Neuron (in vitro differentiated cells): ENCODE data around the gene SNX32.

ENCODE experiments used
- H2AFZ ChIP-seq: one replicate; pipeline ENCODE4 v1.6.1; 2013; ENCODE audit warnings: low read depth, mild to moderate bottlenecking, inconsistent platforms, low read length, moderate library complexity
- H3K27me3 ChIP-seq: one replicate; pipeline ENCODE4 v1.6.1; 2013; ENCODE audit warnings: low read length; ENCODE audit not compliant: insufficient read depth
- H3K36me3 ChIP-seq: one replicate; pipeline ENCODE4 v1.6.1; 2013; ENCODE audit warnings: low read length; ENCODE audit not compliant: insufficient read depth
- H3K4me1 ChIP-seq: one replicate; pipeline ENCODE4 v1.6.1; 2013; ENCODE audit warnings: low read length; ENCODE audit not compliant: insufficient read depth
- H3K4me3 ChIP-seq: 2 replicates; pipeline ENCODE4 v1.5.1; 2013; ENCODE audit warnings: mild to moderate bottlenecking, low read length, moderate library complexity
- H3K9me3 ChIP-seq: one replicate; pipeline ENCODE4 v1.6.1; 2013; ENCODE audit warnings: low read length

SNX32 gene

DNA sequence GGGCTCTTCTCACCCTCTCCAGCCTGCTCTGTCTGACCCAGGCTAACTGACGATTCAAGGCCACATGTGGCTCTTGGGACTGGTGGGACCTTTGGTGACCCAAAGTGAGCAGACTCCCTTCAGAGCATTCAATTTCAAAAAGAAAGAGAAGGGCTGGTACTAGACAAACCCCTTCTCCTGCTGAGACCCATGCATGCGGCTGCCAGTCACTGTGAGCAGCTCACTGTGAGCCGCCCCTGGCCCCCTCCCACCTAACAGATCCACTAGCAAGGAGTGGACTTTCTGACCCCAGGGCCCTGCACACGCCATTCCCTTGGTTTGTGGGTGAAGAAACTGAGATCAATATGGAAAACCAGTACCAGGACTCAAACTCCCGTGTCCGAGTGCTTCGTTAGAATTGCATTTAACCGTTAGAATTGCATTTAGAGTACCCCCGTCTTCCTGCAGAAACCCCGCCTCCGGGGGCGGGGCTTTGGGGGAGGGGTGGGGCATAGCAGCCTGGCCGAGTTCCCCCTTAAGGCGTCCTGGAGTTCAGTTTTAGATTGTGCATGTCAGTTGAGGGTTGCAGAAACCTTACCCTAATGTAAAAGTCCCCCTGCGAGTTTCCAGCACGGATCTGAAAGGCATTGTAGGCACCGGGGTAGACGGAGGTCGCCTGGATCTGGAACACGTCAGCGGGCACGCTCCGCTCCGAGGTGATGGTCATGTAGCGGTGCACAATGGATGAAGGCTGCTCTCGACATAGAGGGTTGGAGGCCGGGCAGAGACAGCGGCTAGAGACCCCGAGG is 33.7 kb downstream of the SNX32 start:
- peaks cover 13% of the 10 kb centered on the region for H3K4me1 ChIP-seq
- H3K4me3 ChIP-seq, result no peak overlapping the region
- H3K27me3 ChIP-seq, result no peaks in the 10 kb centered on the region
- peaks cover 43% of the 10 kb centered on the region for H3K36me3 ChIP-seq
- H2AFZ ChIP-seq, result no peak overlapping the region
- H3K9me3 ChIP-seq, result no peaks in the 10 kb centered on the region

DNA sequence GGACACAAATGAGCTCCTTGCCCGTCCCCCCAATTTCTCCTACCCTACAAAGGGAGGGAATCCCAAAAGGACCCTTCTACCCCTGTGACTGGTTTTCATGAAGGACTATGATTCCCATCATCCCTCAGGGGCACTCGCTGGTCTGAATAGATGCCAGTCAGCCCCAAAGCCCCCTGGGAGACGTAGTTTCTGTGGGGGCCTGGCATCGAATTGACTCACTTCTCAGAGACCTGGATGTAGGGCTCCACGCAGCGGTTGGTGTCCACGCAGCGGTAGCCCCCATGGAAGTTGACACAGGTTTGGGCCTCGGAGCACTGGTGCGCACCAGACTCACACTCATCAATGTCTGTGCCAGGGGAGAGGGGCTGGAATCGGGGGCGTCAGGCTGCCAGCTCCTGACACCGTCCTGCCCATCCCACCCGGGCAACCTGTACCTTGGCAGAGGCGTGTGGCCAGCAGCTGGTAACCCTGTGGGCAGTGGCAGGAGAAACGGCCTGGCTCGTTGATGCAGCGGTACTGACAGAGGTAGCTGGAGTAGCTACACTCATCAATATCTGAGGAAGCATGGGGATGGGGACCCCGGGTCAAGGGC is 34.4 kb downstream of the SNX32 start:
- Histone ChIP-seq H3K4me1 (peaks cover 13% of the 10 kb centered on the region), H3K4me3 (no peak overlapping the region), H3K36me3 (peaks cover 36% of the 10 kb centered on the region)

DNA sequence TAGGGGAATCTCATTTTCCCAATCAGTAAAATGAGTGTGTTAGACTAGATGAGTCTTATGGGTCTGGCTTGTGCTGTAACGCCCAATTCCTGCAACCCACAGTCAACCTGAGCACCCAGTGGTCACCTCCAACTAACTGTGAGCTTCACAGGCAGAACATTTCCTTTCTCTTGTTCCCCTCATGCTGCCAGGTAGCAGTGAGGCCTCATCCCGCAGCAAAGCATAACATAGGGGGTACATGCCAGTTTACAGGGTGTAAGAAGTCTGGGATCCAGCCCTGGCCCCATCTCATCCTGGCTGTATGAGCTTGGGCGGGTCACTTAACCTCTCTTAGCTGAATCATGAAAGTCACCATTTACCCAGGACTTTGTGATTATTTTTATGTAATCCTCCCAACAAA is 35.1 kb downstream of the SNX32 start:
- Histone ChIP-seq H3K9me3 (no peaks in the 10 kb centered on the region), H2AFZ (no peak overlapping the region), H3K27me3 (no peaks in the 10 kb centered on the region), H3K36me3 (peaks cover 29% of the 10 kb centered on the region), H3K4me3 (no peak overlapping the region), H3K4me1 (peaks cover 15% of the 10 kb centered on the region)

More for the DNA sequence above, 34.4 kb downstream of the SNX32 start:
- Histone ChIP-seq H2AFZ (no peak overlapping the region), H3K9me3 (no peaks in the 10 kb centered on the region), H3K27me3 (no peaks in the 10 kb centered on the region)

DNA sequence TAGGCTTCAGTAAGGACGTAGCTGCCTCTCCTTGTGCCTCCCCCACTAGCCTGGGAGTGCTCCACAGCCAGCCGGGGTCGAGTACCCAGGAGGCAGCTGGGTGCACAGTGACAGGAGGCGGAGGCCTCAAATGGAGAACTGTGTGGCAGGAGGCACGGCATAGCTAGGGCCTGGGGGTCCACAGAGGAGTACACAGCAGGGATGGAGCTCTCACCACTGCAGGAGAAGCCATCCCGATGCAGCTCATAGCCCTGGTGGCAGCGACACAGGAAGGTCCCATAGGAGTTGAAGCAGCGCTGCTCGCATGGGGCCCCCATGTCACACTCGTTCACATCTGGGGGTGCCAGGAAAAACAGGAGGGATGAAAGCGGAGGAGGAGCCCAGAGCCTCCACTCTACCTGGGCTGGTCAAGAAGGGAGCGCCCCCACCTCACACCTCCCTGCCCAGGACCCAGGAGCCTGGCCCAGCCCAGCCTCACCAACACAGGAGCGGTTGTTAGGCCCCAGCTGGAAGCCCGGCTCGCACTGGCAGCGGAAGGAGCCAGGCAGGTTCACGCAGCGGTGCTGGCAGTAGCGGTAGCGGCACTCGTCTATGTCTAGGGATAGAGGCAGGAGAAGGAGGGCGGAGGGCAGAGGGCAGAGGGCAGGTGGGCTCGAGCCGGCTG is 36.0 kb downstream of the SNX32 start:
- no peaks in the 10 kb centered on the region for H3K9me3 ChIP-seq
- peaks cover 15% of the 10 kb centered on the region for H3K4me1 ChIP-seq
- H3K36me3 ChIP-seq, result peaks cover 20% of the 10 kb centered on the region
- no peak overlapping the region for H3K4me3 ChIP-seq
- no peak overlapping the region for H2AFZ ChIP-seq
- no peaks in the 10 kb centered on the region for H3K27me3 ChIP-seq

DNA sequence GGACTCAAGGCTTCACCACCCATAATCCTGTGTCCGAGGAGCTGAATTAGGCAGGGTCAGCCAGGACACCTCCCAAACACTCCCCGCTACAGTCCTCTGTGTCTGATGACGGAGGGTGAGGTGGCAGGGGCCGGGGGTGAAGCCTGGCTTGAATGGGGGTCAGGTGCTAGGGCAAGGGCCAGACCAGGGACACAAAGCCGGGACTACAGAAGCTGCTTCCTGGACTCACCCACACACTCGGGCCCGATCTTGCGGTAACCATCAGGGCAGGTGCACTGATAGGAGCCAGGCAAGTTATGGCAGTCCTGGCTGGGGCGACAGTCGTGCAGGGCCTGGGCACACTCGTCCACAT is 36.5 kb downstream of the SNX32 start:
- Histone ChIP-seq H3K36me3 (peaks cover 15% of the 10 kb centered on the region), H3K4me1 (peaks cover 15% of the 10 kb centered on the region), H2AFZ (no peak overlapping the region), H3K9me3 (no peaks in the 10 kb centered on the region), H3K27me3 (no peaks in the 10 kb centered on the region), H3K4me3 (no peak overlapping the region)

DNA sequence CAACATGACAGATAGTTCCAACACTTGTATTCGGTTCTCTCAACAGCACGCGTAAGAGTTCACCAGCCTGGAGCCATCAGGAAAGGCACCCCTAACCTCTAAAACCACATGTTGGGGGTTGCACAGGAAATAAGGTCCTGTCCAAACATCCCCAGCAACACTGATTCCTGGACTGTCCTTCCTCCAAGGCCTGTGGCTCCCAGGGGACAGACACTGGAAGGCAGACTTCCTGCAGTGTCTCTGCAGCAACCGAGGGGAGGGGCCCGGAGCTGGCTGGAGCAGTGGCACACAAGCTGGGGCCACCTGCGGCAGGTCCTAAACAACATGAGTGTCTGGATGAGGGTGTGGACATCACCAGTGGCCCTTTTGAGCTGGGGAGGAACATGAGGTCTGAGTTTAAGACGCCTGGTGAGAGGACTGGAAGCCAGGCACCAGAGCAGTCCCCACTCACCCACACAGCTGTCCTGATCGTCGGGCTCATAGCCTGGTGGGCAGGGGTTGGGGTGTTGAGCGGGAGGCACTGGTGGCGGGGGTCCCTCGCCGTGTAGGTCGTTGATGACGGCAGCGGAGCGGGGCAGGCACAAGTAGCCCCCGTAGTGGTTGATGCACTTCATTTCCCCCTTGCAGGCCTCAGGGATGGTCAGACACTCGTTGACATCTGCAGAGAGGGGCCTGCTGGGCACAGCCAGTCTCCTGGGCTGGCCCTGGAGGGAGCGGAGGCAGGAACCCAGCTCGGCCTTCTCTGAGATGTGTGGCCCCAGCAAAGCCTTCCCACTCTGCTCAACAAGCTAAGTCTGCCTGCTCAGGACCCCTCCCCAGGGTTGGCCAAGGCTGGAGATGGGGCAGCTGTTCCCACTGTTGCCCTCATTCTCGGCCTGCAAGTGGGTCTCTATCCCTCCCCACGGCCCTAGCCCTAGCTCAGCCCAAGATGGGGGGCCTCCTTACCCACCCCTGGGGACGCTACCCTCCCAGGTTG is 37.2 kb downstream of the SNX32 start:
- Histone ChIP-seq H3K4me3 (no peak overlapping the region), H3K4me1 (peaks cover 15% of the 10 kb centered on the region), H3K36me3 (peaks cover 8% of the 10 kb centered on the region), H3K27me3 (no peaks in the 10 kb centered on the region), H3K9me3 (no peaks in the 10 kb centered on the region), H2AFZ (no peak overlapping the region)

DNA sequence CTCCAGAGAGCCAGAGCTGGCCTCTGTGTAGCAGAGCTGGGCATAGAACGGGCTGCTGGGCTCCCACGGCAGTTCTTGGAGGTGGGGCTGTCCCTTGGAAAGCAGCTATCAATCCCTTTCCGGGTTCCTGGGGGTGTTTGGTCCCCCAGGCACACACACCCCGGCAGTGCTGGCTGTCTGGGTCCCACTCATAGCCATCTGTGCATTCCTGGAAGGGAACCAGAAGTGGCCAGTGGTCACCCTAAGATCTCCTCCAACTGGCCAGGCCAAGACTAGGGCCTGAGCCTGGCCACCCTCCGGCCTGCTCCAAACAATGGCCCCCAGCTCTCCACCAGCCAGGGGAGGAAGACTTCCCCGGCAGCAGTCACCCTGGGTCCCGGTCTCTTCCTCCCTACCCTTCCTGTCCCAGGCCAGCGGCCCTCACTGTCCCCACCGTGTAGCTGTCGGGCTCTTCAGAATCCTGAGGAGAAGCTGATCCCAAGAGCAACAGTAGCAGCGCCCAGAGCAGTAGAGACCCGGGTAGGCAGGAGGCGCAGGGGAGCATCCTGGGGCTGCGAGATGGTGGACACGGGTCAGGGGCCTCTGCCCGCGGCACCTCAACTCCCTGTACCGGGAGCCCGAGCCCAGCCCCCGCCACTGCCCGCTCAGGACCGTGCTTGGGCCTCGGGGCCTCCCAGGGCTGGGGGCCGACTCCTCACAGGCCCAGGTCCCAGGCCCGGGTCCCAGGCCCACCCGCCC is 38.2 kb downstream of the SNX32 start:
- H3K36me3 ChIP-seq, result peaks cover 2% of the 10 kb centered on the region
- H3K9me3 ChIP-seq, result no peaks in the 10 kb centered on the region
- peaks cover 15% of the 10 kb centered on the region for H3K4me1 ChIP-seq
- no peak overlapping the region for H2AFZ ChIP-seq
- H3K4me3 ChIP-seq, result no peak overlapping the region
- H3K27me3 ChIP-seq, result no peaks in the 10 kb centered on the region

DNA sequence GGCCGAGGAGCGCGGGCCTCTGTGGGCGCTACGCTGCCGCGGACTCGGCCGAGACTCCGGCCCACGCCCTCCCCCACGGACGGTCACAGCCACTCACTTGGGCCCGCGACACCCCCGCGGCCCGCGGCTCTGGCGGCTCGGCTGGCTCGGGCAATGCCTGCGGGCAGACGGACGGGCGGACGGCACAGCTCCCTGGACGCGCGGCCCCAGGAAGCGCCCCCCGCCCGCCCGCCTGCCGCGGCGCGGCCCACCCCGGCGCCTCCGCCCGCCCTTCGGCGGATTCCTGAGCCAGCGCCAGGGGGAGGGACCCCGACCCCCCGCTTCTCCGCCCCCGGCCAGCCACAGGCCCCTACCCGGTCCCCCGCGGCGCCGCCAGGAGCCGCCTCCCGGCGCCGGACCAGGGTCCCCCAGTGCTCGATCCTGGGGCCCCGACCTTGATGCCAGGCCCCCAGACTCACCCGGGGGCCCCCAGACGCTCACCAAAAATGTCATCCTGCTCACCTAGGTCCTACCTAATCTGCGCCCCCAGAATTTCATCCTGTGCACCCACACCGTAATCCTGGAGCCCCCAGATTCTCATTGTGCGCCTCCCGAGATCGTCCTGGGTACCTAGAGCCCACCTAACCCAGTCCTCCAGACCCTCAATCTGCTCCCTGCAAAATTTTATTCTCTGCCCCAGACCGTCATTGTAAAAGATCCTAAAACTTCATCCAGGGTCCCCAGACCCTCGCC is 39.0 kb downstream of the SNX32 start, which contains the start of gene EFEMP2:
TSS of gene EFEMP2 (minus strand) at position 215 of the 732 bp plus-strand sequence. CDS start 446 bp downstream, outside the sequence.
- Histone ChIP-seq H3K4me1 (peaks cover 15% of the 10 kb centered on the region), H3K4me3 (peak within 1 kb of the TSS; percentile 40), H3K27me3 (no peaks in the 10 kb centered on the region), H3K9me3 (no peaks in the 10 kb centered on the region), H3K36me3 (no peaks in the 10 kb centered on the region), H2AFZ (peak within 1 kb of the TSS; percentile 75)

DNA sequence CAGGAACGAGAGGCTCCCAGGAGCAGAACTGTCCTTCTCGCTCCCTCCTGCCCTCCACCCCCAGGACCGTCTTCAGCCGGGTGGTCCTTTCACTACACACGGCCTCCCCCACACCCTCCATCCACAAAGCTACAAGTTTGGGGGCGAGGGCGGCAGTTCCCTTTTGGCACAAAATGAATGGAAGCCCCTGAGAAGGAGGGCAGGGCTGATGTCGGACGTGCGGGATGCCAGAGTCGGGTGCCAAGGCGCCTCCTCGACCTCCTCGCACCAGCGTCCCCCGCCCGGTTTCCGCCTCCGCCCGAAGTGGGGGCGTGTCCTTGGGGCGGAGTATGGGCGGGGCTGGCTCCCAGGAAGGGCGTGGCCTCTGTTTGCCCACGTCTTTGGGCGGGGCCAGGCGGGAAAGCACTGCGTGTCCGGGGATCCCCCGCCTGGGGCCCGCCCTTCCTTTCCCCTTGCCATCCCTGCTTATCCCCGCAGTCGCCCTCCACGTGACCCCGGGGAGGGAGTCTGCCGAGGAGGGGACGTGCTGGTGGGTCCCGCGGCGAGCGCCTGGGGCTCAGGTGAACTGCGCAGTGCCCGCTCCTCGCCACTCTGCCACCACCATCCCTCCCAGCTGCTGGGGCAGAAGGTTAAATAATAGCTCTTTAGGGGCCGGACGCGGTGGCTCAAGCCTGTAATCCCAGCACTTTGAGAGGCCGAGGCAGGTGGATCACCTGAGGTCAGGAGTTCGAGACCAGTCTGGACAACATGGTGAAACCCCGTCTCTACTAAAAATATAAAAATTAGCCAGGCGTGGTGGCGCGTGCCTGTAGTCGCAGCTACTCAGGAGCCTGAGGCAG is 39.8 kb downstream of the SNX32 start:
- Histone ChIP-seq H2AFZ (peak overlapping the region; percentile 75), H3K4me3 (peak overlapping the region; percentile 40)

DNA sequence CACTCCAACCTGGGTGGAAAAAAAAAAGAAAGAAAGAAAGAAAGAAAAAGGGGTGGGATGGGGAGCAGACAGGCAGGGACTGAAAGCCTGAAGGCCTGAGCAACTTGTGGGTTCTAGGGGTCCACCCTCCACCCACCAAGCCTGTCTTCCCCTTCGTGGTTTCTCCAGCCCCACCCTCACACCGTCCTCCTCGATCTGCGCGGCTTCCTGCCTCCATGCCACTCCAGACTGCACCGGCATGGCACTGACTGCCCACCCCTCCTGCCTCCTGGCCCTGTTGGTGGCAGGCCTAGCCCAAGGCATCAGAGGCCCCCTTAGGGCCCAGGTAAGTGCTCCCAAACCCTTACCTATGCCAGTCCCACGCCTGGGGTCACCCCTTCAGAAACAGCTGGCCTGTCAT is 45.9 kb downstream of the SNX32 start, which contains the start of gene CTSW:
TSS of gene CTSW (plus strand) at position 221 of the 400 bp plus-strand sequence. CDS start at position 239, 18 bp downstream.
- Histone ChIP-seq H3K4me1 (peaks cover 2% of the 10 kb centered on the region), H3K4me3 (no peak within 1 kb of the TSS), H3K9me3 (no peaks in the 10 kb centered on the region), H3K36me3 (peaks cover 21% of the 10 kb centered on the region), H2AFZ (no peak within 1 kb of the TSS), H3K27me3 (no peaks in the 10 kb centered on the region)

More for the DNA sequence above, 39.8 kb downstream of the SNX32 start:
- Histone ChIP-seq H3K4me1 (peaks cover 15% of the 10 kb centered on the region), H3K9me3 (no peaks in the 10 kb centered on the region), H3K36me3 (no peaks in the 10 kb centered on the region), H3K27me3 (no peaks in the 10 kb centered on the region)

DNA sequence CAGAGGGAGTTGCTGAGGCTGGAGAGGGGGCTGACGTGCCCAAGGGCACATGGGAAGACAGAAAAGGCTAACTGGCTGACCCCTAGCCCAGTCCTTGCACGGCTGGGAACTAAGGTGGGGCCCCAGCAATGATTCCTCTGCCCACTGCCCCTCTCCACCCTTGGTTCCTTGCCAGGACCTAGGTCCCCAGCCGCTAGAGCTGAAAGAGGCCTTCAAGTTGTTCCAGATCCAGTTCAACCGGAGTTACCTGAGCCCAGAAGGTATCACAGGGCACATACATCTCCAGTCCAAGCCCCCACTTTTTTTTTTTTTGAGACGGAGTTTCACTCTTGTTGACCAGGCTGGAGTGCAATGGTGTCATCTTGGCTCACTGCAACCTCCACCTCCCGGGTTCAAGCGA is 46.3 kb downstream of the SNX32 start:
- Histone ChIP-seq H3K4me1 (peaks cover 2% of the 10 kb centered on the region), H3K27me3 (no peaks in the 10 kb centered on the region), H3K9me3 (no peaks in the 10 kb centered on the region), H2AFZ (no peak overlapping the region), H3K36me3 (peaks cover 23% of the 10 kb centered on the region), H3K4me3 (no peak overlapping the region)
